ENCODE data around the gene GLYAT.

DNA sequence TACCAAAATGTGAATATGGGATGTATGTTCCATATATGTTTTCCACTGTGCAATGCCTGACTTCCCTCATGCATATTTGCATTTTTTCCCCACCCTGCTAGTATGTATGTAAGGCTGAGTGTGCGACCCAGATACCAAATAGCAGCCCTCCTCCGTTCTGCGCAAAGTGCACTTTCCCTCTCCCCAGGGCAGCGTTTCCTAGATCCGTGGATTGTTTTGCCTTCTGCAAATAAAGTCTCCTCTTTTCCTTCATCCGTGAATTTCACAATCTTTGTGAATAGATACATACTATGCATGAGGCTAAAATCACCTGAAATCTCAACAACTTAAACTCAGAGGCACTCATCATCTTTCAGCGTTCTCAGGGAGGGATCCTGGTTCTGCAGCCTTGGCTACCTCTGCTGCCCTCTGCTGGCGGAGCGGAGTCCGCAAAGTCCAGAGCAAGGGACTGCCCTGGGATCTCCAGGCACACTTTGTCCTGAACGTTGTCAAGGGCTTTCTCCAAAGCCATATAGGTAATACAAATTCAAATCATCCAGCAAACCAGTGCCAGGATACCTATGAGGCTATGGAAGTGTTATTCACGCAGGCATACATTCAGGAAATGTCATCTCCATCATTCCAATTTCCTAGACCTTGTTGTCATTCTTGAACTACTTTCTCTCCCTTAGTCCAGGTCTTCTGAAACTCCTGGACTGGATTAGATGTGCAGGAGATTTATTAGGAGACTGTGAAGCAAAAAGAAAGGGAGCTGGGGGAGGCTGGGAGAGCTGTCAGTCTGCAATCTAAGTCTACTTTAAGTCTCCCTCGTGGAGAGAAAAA is 56.2 kb downstream of the GLYAT start:
- TF ChIP-seq, protein P1, sequence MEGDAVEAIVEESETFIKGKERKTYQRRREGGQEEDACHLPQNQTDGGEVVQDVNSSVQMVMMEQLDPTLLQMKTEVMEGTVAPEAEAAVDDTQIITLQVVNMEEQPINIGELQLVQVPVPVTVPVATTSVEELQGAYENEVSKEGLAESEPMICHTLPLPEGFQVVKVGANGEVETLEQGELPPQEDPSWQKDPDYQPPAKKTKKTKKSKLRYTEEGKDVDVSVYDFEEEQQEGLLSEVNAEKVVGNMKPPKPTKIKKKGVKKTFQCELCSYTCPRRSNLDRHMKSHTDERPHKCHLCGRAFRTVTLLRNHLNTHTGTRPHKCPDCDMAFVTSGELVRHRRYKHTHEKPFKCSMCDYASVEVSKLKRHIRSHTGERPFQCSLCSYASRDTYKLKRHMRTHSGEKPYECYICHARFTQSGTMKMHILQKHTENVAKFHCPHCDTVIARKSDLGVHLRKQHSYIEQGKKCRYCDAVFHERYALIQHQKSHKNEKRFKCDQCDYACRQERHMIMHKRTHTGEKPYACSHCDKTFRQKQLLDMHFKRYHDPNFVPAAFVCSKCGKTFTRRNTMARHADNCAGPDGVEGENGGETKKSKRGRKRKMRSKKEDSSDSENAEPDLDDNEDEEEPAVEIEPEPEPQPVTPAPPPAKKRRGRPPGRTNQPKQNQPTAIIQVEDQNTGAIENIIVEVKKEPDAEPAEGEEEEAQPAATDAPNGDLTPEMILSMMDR (IDR thresholded peaks at IDR 0.05): peak; percentile 95
- no peak for TF ChIP-seq EZH2phosphoT487 (IDR thresholded peaks at IDR 0.05)

Measured in neural progenitor cell (in vitro differentiated cells).